ENCODE results near the gene MALRD1.
"Not testable (repeated sequence)": the region's sequence is repeated elsewhere in the genome, so short reads cannot be mapped to it uniquely, and the experiment has no call there.

MALRD1 gene

GRCh38 chr10:19769826-19770225 lies 721.2 kb downstream of the MALRD1 start:
- DNase-seq (ENCODE audit: low read depth in 2 of 2): not testable (repeated sequence)

- DNase-seq (ENCODE audit: low read depth in 2 of 2): no peak
Measured at GRCh38 chr10:19772972-19773371, 724.4 kb downstream of the MALRD1 start.

DNA sequence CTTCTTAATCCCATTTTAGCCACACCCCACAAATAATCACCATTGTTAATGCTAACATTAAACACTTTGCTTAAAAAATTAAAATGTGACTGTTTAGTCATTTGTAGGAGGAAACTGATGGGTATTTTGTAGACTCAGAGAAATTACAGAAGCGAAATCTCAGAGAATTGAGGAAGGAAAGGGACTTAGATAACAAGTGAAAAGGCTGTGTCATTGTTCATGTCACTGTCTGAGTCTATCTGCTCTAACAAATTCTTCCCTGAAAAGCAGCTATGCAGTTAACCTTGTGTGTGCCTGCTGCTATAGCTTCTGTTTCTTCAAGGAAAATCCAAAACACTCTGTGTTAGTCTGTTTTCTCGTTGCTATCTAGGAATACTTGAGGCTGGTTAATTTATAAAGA lies 726.7 kb downstream of the MALRD1 start:
- DNase-seq (ENCODE audit: low read depth in 2 of 2): no peak

GRCh38 chr10:19777806-19778205 lies 729.2 kb downstream of the MALRD1 start:
- no peak for DNase-seq (ENCODE audit: low read depth in 2 of 2)

DNA sequence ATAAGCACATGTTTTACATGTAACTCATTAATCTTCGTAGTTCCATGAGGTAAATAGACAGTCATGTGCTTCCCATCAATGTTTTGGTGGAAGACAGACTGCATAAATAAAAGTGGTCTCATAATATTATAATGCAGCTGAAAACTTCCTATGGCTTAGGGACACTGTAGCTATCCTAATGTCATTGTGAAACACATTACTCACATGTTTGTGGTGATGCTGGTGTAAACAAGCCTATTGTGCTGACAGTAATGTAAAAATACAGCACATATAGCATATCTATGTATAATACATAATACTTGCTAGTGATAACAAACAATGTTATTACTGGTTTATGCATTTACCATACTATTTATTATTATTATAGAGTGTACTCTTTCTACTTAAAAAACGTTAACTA lies 730.4 kb downstream of the MALRD1 start:
- DNase-seq (ENCODE audit: low read depth in 2 of 2): no peak

DNA sequence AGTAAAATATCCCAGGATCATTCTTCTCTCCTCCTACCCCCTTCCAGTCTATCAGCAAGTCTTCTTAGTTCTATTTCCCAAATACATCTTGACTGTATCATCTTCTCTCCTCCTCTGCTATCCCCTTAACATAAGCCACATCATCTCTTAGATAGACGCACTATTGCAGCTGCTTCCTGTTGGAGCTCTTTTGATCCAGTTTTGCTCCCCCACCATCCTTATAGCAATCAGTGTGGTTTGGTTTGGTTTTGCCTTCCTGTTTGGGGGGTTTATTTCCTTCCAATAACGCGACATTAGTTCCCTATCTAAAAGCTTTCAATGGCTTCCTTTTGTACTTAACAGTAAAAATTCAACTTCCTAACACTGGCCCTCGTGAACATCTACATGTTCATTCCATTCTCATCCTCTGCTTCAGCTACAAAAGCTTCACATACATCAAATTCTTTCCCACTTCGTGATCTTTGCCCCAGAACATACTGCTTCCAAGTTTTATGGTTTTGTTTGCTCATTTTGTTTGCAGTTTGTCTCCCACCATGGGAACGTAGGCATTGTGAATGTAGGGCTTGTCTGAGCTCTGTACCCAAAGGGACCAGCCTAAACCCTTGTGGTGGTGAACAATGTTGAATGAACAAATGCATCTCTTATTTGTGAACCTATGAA lies 734.0 kb downstream of the MALRD1 start:
- no peak for DNase-seq (ENCODE audit: low read depth in 2 of 2)

- no peak for DNase-seq (ENCODE audit: low read depth in 2 of 2)
Measured at GRCh38 chr10:19783721-19784120, 735.1 kb downstream of the MALRD1 start.

All from fibroblast of skin of left quadriceps (primary cell).